HG03442 (cell line): Measurements from ENCODE around the gene LAMA5.

Experiments used
- ATAC-seq: cut with Tn5 transposase; IDR thresholded peaks from one replicate; pipeline ENCODE4 v1.9.1; 2021; ENCODE audit warnings: mild to moderate bottlenecking, moderate library complexity; ENCODE audit not compliant: unreplicated experiment

The LAMA5 gene

DNA sequence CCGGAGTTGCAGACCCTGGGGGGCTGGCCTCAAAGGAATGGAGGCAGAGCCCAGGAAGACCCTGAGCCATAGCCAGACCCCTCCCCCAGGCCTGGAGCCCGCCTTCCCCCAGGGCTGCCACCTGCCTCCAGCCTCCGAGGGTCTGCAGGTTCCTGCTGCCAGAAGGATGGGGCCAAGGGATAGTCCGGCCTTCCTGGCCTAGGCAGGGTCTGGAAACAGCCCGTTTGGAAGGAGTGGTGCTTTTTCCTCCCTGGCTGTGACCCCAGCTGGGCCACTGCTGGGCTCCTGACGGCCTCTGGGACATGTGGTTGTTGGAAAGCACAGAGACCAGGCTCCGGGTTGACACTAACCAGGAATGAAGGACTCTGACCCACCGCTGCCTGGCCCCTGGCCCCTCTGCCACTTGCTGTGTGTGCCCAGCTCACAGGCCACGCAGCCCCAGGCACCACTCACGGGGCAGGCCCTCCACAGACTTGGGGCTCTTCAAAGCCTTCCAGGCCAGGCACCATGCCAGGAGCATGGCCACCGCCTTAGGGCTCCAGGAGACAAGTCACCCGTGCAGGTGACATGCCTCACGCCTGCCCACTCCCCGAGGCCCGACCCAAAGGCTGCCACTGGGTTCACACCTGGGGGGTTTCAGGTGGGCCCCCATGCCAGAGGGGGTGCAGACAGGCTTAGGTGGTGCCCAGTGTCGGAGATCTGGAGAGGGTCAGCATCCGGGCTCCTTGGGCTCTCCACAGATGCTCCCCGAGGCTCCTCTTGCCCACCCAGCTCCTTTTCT lies 3.9 kb upstream of the LAMA5 start:
- no peak for ATAC-seq

DNA sequence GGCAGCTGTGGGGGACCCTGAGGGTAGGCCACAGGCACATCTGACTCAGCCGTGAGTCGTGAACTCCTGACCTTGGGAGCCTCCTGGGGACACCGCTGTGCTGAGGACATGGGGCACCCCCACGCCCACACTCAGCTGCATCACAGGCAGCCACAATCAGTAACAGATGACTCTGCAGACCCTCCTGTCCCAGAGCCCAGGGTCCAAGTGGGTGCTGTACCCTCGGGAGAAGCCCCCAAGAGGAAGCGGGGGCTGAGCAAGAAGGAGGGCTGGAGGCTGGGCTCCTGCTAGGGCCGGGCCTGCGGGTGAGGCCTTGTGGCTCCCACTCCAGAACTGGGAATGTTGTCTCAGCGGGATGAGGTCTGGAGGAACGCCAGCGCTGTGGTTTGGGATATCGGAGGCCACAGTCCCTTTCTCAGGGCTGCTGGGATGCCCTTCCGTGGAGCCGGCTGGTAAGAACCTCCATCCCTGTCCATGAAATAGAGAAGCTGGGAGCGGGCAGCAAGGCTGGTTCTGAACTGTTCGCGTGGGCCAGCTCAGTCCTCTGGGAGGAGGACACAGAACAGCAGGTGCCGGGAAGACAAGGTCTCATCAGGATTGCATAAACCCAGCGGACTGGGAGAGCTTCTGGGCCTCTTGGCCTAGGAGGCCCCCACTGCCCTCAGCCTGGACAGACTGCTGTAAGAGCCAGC lies 3.1 kb upstream of the LAMA5 start:
- ATAC-seq = no peak

DNA sequence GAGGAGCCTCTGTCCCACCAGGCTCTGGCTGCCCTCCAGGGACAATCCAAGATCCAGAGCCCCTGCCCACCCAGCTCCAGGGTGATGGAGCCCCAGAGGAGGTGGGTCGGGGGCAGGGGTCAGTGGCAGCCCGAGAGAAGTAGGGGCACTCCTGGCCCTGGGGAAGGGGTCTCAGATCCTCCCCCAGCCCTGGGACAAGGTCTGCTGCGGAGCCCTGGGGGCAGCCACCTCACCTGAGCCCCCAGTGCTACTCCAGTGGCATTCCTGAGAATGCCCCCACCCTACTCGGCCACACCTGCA lies 2.7 kb upstream of the LAMA5 start:
- ATAC-seq = no peak

DNA sequence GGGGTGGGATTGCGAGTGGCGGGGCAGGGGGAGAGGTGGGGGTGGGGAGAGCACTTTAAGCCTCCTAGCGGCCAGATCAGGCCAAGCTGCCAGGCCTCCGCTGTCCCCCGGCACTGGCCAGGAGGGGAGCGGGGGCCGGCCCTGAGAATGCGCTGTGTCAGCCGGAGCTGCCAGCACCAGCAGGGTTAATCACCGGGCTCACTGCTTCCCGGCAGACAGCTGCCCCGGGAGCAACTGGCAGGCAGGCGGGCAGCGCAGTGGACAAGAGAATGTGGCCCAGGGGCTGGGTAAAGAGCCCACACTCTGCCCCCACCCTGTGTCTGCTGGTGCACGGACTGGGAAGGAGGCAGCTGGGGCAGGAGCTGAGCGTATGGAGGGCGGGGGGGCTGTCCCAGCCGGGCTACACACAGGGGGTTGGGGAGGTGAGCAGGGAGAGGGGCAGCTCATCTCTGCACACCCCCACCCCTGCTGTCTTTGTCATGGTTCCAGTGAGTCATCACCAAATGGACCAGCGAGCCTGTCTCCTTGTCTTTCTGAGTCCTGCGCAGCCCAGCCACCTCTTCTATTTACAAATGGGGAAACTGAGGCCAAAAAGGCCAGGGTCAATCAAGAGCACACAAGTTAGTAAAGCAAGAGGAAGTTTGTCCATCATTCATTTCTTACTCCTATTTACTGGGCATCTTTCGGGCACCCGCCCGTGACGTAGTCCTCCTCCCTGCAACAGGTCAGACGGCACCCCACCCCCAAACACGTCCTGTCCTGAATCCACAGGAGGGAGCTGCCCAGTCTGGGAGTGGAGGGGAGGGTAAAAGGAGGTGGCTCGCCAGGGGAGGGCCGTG lies 2.1 kb upstream of the LAMA5 start:
- ATAC-seq = no peak

DNA sequence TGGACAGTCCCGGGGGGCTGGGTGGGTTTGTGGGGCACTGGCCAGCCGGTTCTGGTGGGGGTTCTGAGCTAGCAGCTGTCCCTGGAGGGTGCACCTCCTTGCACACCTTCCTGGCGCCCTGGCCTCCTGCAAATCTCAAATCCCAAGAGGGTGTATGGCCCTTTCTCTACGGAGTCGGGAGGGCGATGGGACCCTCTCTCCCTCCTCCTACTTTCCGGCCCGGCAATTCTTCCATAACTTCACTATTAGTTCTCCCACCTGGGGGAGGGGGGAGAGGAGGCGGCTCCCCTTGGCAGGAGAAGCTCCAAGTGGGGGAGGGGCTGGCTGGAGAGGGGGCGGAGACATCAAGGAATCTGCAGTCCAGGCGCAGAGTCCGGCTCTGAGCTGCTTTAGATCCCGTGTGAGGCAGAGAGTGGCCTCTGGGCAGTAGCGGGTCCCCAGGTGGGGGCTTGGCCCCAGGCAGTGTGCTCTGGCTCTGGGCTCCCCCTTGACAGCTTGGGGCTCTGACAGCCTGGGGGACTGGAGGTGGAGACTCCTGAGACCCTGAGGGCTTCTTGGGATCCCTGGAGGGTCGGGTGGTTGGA lies 1.4 kb upstream of the LAMA5 start:
- no peak for ATAC-seq

DNA sequence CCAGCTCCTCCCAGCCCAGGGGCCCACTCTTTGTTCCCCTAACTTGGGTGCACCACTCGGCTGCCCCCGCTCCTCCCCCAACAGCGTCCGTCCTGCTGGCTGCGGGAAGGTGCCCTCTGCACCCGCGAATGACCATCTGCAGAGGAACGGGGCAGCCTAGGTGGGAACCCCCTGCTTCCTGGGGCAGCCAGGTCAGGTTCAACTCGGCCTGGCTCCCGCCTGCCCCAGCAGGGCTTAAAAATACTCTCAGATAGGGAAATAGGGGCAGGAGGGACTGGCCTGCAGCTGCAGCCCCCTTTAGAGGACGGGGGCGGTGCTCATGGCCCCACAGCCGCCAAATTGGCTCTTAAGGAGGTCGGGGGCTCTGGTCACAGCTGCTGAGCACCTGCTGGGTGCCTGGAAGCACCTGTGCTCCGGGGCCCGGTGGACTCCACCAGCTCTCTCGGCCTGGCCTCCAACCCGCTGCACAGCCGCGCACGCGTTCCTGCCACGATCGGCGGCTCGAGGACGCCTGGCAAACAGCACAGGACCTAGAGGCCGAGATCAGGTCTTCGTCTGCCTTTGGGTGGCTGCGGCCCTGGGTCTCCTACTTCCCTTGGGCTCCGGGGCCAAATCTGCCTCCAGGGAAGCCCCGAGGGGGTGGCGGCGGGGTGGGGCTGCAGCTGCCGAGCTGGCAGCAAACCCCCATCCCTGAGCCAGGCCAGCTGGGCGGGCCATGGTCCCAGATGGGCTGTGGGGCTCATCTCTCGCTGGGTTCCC lies 700 bp upstream of the LAMA5 start:
- ATAC-seq = no peak

DNA sequence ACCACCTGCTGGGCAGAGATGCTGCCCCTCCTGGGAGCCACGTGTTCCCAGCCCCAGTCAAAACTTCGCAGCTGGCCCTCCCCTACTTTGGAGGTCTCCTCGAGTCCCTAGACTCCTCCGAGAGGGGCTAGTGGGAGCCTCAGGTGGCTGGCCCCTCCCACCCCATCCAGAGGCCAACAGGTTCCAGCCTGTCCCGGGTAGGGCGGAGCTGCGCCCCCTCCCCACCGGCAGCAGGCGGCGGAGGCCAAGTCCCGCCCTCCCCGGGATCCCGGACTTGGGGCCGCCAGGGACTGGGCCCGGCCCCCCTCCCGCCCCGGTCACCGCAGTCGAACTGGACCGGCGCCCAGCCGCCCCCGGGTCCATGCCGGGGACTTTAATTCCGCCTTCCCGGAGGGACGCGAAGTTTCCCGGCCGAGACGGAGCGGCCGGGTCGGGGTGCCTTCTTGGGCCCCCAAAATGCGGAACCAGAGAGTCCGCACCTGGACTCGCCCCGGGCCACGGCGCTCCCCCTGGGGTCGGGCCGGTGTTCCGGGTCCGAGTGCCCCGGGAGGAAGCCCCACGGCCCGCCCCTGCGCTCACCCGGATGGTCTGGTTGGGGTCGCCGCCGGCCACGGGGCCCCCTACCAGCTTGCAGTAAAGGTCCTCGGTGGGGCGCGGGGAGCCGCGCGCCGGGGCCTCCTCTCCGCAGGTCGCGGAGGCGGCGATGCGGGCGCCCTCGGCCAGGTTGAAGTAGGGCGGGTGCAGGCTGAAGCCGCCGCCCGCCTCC lies 559 bp downstream of the LAMA5 start:
- ATAC-seq = no peak

DNA sequence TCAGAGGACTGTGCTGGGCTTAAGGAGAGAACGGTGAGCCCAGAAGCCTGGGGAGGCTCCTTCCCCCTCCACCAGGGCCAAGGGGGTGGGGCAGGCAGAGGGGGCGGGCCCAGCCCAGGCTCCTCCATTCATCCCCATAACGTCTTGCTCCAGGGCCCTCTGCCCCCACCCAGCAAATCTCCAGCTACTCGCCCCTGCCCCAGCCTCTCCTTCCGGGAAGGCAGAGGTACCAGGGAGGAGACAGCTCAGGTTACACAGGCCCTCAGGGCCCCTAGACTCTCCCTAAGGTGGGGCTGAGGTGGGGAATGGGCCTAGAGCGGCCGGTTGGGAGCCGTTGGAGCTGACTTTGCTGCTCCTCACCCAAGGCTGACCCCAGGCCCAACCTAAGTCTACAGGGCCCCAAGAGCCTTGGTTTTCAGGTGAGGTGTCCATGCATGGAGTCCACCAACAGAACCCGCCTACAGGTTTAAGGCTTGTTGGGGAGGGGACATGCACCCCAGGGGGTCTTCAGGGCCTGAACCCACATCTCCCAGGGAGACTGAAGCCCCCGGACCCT lies 1.2 kb downstream of the LAMA5 start:
- no peak for ATAC-seq

DNA sequence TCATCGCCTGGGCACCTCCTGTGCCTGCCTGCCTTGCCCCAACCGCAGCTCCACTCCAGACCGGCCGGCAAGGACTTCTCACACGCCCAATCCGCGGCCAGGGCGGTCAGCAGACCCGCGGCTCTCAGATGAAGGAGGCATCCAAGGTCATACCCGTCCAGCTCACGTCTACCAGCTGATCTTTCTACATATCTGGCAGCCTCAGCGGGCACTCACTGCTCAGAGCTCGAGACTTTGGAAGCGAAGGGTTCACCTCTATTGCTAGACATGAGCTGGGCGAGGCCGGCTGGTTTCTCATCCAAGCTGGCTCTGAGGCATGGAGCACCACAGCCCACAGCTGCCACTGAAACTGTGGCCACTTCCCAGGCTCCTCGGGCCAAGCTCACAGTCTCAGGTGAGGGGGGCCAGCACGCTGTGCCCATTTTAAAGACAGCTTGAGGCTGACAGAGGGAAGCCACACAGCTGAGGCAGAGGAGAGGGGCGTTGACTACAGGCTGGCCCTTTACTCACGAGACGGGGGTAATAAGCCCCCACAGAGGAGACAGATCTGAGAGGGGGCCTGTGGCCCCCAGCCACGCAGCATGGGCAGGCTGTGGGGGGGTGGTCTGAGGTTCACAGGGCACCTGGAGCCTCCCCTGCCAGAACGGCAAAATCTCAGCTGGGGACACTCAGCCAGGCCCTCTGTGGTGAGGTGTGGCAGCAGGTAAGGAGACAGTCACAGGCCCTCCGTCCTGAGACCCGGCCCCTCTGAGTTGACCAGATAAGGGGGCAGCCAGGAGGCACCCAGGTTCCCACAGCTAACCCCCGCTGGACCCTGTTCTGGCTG lies 2.0 kb downstream of the LAMA5 start:
- ATAC-seq = no peak

DNA sequence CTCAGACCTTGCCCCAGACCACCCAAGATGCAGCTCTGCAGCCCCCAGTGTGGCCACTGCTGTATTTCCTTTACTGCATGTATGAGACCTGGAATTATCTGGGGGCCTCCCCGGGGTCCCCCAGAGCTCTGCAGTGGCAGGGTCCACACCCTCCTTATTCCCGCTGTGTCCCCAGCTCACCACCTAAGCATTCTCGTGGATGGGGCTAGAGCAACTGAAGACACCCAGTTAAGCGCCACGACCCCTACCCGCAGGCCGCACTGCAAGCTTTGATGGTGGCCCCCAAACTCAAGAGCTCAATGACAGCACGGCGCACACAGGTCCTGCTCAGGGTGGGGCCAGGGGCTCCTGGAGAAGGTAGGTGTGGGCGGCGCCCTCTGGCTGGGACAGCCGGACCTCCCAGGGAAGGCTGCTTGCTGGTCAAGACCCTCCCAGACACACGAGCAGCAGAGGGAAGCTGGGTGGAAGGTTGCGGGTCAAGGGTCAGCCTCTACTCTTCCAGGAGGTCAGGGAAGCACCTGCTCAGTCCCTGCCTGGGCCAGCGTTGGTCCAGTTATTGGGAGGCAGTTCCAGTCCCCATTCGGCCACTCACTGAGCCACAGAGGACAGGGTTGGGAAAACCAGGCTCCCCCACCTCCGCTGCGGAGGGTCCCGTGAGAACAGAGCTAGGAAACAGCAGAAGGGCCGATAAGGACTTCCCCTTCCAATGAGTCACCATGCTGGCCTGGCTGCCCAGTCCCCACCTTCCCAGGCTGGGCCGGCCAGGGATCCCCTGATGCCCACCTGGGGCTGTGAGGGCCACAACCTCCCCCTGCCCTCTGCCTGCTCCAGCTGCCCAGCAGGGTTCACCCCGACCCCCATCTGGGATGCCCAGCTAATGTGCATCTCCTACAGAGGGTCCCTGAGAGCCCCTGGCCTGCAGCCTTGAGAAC lies 2.9 kb downstream of the LAMA5 start:
- no peak for ATAC-seq

DNA sequence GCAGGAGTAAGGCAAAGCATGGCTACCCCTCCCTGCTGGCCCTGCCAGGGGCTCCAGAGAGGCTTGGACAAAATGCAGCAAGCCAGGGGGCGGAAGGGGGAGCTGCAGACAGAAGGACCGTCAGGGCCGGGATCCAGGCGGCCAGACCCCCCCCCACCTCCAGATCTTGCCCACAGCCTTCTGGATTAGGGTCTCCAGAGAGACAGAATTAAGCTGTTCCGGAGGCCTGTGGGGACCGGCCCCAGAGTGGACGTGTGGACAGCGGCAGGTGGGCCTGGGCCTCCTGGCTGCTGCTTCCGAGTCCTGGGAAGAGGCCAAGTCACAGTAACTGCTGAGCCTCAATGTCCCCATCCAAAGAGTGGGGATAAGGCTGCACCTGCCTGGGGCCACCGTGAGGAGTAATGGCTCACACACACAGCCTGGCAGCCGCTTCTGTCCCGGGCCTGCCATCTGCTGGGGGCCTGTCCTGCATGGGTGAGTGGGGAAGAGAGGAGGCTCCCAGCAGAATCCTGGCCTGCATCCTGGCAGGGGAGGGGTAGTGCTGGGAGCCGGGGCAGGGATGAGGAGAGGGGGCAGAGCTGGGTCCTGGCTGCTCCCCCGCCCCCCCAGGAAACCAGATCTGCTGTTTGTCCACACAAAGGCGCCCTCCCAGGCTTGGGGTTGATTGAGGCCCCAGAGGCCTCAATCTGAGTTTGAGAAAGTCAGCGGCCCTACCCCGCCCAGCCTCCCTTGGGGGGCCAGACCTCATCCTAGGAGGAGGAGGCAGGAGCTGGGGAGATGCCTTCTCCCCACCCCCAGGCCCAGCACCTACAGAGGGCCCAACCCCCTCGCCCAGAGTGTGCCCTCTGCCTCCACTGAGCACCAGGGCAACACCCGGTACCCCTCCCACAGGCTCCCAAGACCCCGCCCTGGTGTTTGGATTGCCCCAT lies 3.9 kb downstream of the LAMA5 start:
- no peak for ATAC-seq

DNA sequence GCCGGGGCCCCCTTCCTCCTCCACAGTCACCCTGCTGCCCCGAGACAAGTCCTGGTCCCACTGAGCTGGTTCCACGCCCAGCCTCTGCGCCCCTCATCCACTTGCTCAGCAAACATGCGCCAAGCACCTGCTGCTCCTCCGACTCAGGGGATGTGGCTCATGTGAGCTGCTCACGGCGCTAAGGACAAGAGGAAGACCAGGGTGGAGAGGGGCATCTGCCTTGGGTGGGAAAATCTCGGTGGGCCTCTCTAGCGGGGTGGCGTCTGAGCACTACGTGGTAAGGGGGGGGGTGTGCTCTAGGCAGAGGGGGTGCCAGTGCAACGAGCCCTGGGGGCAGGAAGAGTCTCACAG lies 4.5 kb downstream of the LAMA5 start:
- no peak for ATAC-seq

DNA sequence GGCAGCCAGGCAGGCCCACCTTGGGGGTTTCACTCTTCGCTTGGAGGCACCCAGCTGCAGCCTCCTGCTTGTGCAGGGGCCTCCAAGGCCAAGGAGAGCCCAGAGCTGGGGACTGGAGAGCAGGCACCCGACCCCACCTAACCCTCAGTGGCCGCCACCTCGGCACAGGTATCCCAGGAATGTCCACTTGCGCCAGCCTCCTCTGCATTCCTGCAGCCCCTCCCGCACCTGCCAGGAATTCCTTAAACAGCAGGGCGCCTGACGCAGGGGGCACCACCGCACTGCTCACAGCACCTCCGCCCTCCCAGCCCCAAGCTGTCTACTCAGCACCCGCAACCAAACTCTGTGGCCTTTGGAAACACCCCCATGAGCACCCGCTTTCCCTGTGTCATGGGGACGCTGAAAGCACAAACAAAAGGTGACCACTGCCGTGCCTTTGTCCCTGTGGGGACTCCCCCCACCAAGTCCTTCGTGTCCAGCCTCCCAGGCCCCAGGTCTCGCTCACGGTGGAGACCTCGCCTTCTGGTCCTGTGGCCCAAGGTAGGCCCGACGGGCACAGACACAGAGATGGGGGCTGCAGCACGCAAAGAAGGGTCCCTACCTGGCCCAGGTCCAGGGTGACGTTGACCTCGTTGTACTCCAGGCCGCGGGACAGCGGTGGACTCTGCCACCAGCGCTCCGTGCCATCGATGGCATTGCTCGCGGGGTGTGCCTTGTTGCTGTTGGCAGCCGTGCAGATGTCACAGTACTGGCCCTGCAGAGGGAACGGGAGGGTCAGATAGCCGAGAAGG lies 5.1 kb downstream of the LAMA5 start:
- ATAC-seq = no peak

DNA sequence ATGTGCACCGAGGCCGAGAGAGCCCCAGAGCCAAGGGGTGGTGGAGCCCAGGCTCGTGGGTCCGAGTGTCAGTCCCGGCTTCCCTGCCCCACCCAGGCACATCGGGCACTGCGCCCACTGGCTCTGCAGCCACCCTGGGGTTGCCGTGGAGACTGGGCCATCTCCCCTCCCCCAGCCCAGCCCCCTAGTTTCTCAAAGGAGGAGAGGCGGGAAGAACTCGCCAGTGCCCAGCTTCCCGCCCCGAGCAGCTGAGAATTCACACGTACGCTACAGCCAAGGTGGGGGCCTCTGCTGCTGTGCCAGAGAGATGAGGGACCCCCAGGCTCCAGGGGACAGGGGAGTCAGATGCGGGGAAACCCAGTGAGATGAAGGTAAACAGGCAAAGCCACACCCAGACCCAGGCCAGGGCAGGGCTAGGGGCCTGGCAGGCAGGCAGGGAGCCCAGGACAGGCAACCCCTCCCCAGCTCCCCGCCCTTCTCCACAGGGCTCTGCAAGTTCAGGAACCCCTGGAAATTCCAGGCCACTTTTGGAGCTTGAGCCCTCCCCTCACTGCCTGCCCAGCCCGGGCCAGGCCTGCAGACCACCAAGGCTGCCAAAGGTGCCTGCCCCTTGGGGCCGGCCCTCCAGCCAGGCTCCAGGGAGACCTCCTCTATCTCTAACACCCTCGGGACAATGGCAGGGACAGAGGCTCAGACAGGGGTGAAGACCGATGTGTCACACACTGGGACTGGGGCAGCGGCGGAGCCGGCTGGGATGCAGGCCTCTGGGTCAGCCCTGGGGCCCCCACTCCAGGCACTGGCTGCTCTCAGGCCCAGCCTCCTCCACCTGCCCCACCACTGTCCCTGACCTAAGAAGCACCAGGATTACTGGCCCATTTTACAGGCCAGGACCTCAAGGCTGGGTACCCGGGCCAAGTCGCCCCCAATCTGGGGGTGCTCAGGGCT lies 6.0 kb downstream of the LAMA5 start:
- no peak for ATAC-seq
